Body of pancreas (tissue), 4 donors: ENCODE data around the gene TOGARAM2. TPM values are rescaled to one million over a fixed set of nuclear protein-coding genes. Genes with fewer than 3 reads are reported as not detected.

ENCODE experiments used
- ATAC-seq: fragments of 150-250 bp; one replicate; pipeline ENCODE4 v1.9.1; 2016
- DNase-seq, 4 donors: peaks; one replicate each; pipeline ENCODE4 v3.0.0-alpha.2; 2019
- H3K27ac ChIP-seq, 4 donors: fragments of 200-600 bp; sonication (generic); 1 replicate in 3 of 4; 2 replicates in 1 of 4; pipeline versions ENCODE4 v1.5.1 to v1.6.1; 2016 to 2019; ENCODE audit warnings: mild to moderate bottlenecking in 1 of 4, mixed read lengths in 1 of 4, moderate library complexity in 1 of 4
- H3K27me3 ChIP-seq, 2 donors: fragments of 200-600 bp; sonication (generic); one replicate each; pipeline ENCODE4 v1.6.0; 2016; ENCODE audit warnings: mild to moderate bottlenecking in 1 of 2
- H3K36me3 ChIP-seq, 2 donors: fragments of 200-600 bp; sonication (generic); replicated peaks in 1 of 2; 2 replicates each; pipeline ENCODE4 v1.5.1; 2016; ENCODE audit warnings: low read depth in 2 of 2; ENCODE audit not compliant: insufficient read depth in 1 of 2
- H3K4me1 ChIP-seq: fragments of 200-600 bp; sonication (generic); one replicate; pipeline ENCODE4 v1.6.0; 2016
- H3K4me3 ChIP-seq, 2 donors: fragments of 200-600 bp; sonication (generic); 1 replicate in 1 of 2; 2 replicates in 1 of 2; pipeline ENCODE4 v1.5.1; 2016 to 2019
- H3K9me3 ChIP-seq, 3 donors: fragments of 200-600 bp; sonication (generic); 1 replicate in 2 of 3; 2 replicates in 1 of 3; pipeline ENCODE4 v1.5.1; 2016
- POLR2A ChIP-seq, 3 donors: fragments of 450-650 bp; IDR thresholded peaks; one replicate each; pipeline ENCODE4 v1.6.1; 2016; ENCODE audit warnings: antibody characterized with exemption in 3 of 3, mild to moderate bottlenecking in 2 of 3
- WGBS, 2 donors: methylation state at CpG; one replicate each; pipeline ENCODE4 v1.1.5; 2017; 5-methylcytosine and 5-hydroxymethylcytosine counted together
- intact Hi-C: fragments of 100-400 bp; cut with DNase I; formaldehyde crosslinking; loops from one replicate; pipeline ENCODE4 v1.15.1; 2023
- total RNA-seq, 2 donors: library from RNA; depleted of rRNA; stranded (reverse); fragments of >200 nt; gene quantifications; one replicate each; pipeline ENCODE4 v1.1.0, GENCODE V29; 2016
- TF ChIP-seq, protein P1 (sequence below), 7 experiments: fragments of 450-650 bp in 4 of 7; fragments of 200-600 bp in 3 of 7; sonication (generic) in 3 of 7; IDR thresholded peaks; one replicate each; pipeline ENCODE4 v1.5.1; 2016 to 2019; ENCODE audit warnings: antibody characterized with exemption in 7 of 7

Gene TOGARAM2
- total RNA-seq, 2 donors from 2014 or later, result 0.26 TPM; not detected in 1

GRCh38 chr2:29006092-29006979 lies 25.2 kb downstream of the TOGARAM2 start:
- H3K4me3 ChIP-seq, result no peak overlapping the region
- intact Hi-C loops, result no loop called here
- 65 to 67% methylated on average over 12 of the region's 12 CpGs for WGBS, 2 donors
- ATAC-seq (no peak), DNase-seq (no peak)
- no peaks in the 10 kb centered on the region for H3K27me3 ChIP-seq
- H3K4me1 ChIP-seq, result peaks cover 3% of the 10 kb centered on the region
- H3K27ac ChIP-seq, result no peak overlapping the region
- H3K36me3 ChIP-seq, result no peaks in the 10 kb centered on the region
- H3K9me3 ChIP-seq, result no peaks in the 10 kb centered on the region
- TF ChIP-seq POLR2A (IDR thresholded peaks at IDR 0.05), result no peak
- TF ChIP-seq, protein P1, sequence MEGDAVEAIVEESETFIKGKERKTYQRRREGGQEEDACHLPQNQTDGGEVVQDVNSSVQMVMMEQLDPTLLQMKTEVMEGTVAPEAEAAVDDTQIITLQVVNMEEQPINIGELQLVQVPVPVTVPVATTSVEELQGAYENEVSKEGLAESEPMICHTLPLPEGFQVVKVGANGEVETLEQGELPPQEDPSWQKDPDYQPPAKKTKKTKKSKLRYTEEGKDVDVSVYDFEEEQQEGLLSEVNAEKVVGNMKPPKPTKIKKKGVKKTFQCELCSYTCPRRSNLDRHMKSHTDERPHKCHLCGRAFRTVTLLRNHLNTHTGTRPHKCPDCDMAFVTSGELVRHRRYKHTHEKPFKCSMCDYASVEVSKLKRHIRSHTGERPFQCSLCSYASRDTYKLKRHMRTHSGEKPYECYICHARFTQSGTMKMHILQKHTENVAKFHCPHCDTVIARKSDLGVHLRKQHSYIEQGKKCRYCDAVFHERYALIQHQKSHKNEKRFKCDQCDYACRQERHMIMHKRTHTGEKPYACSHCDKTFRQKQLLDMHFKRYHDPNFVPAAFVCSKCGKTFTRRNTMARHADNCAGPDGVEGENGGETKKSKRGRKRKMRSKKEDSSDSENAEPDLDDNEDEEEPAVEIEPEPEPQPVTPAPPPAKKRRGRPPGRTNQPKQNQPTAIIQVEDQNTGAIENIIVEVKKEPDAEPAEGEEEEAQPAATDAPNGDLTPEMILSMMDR (IDR thresholded peaks at IDR 0.05), result no peak

DNA sequence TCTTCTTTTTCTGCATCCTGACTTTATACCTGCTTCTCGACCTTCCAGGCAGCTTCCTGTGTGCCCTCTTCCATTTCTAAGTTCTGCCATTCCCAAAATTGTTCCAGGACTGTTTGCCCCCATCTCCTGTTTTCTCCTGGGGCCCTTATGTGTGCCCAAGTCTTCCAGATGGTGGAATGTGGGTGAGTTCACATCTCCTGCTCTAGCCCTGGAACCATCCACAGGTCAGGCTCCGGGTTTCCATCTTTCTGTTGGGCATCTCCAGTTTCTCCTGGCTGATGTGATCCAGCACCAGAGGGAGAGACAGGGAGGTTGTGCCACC lies 25.8 kb downstream of the TOGARAM2 start:
- H3K9me3 ChIP-seq, result no peaks in the 10 kb centered on the region
- DNase-seq, result no peak
- intact Hi-C loops, result no loop called here
- no peaks in the 10 kb centered on the region for H3K27me3 ChIP-seq
- no peak overlapping the region for H3K4me3 ChIP-seq
- WGBS, 2 donors, result 73 to 81% methylated on average over 2 of the region's 2 CpGs
- no peak overlapping the region for H3K27ac ChIP-seq
- TF ChIP-seq, protein P1 (IDR thresholded peaks at IDR 0.05), result no peak
- no peak for TF ChIP-seq POLR2A (IDR thresholded peaks at IDR 0.05)
- no peaks in the 10 kb centered on the region for H3K36me3 ChIP-seq
- ATAC-seq, result no peak
- H3K4me1 ChIP-seq, result peaks cover 9% of the 10 kb centered on the region

- Histone ChIP-seq H3K36me3 (no peaks in the 10 kb centered on the region), H3K9me3 (no peaks in the 10 kb centered on the region), H3K27me3 (no peaks in the 10 kb centered on the region), H3K4me1 (peaks cover 20% of the 10 kb centered on the region), H3K4me3 (no peak overlapping the region), H3K27ac (no peak overlapping the region)
- ATAC-seq, result no peak
- WGBS, 2 donors, result 82 to 87% methylated on average over 9 of the region's 9 CpGs
- intact Hi-C loops, result no loop called here
- no peak for DNase-seq
- TF ChIP-seq POLR2A (IDR thresholded peaks at IDR 0.05), result no peak
- TF ChIP-seq, protein P1 (IDR thresholded peaks at IDR 0.05), result no peak
Observed at GRCh38 chr2:29009270-29009669, 28.2 kb downstream of the TOGARAM2 start.

GRCh38 chr2:29009711-29010677 lies 28.9 kb downstream of the TOGARAM2 start:
- Histone ChIP-seq H3K27me3 (no peaks in the 10 kb centered on the region), H3K4me3 (no peak overlapping the region), H3K4me1 (peaks cover 20% of the 10 kb centered on the region), H3K27ac (no peak overlapping the region), H3K9me3 (no peaks in the 10 kb centered on the region), H3K36me3 (no peaks in the 10 kb centered on the region)
- ATAC-seq (no peak), DNase-seq (no peak)
- TF ChIP-seq, protein P1 (IDR thresholded peaks at IDR 0.05), result no peak
- TF ChIP-seq POLR2A (IDR thresholded peaks at IDR 0.05), result no peak
- WGBS, 2 donors, result 72 to 78% methylated on average over 17 to 23 of the region's 26 CpGs
- intact Hi-C loops, result no loop called here
